Cortex of kidney (tissue), 1 donor: ENCODE data around the gene TMEM179.

Experiments used
- DNase-seq: peaks from one replicate; lab custom pipeline; 2025; lab: John Stamatoyannopoulos, UW

The TMEM179 gene

DNA sequence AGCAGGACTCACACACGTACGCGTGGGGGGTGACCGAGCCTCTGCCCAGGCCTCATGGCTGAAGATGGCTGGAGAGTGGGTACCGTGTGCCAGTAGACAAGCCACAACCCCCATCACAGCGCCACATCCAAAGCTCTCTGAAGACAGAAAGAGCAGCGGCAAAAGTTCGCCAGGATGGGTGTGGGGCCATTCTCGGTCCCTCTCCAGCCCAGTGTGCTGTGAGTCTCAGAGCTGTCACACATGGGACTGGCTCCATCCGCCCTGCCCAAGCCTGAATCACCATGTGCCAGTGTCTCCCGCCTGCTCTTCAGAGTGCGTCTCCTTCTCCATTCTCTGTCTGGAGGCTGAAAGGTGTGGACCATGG is 5.7 kb downstream of the TMEM179 start:
- DNase-seq = no peak

DNA sequence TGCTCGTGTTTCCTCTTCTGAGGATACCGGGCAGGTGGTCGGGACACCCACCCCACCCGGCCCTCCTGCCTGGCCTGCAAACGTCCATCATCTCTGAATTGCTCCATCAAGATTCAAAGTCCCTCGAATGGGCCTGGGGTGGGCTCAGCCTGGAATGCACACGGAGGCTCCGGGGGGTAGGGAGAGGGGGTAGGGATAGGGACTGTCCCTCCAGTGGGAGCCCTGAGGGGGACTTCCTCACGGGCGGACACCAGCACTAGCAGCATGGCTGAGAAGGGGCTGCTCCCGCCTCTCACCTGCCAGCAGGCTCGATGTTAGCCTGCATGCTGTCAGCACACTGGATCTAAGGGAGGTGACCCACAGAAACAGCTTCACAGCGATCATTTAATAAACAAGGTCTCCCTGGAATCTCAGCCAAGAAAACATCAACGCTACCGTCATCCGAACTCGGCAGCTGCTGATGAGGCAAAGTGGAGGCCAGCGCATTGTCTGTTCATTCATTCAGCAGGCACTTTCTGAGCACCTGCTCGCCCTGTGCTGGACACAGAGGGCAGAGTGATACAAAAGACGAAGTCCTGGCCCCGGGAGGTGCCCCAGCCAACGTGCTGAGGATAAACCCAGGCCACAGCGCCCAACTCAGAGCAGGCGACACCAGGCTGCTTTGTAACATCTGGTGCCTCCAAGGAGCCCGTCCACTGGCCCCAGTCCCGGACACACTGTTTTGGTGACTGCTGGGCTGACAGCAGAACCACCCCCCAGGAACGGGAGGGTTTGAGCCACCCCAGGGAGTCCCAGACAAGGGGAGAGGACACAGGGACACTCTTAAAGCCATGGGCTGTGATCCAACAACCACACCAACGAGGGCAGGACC is 6.3 kb downstream of the TMEM179 start:
- no peak for DNase-seq

DNA sequence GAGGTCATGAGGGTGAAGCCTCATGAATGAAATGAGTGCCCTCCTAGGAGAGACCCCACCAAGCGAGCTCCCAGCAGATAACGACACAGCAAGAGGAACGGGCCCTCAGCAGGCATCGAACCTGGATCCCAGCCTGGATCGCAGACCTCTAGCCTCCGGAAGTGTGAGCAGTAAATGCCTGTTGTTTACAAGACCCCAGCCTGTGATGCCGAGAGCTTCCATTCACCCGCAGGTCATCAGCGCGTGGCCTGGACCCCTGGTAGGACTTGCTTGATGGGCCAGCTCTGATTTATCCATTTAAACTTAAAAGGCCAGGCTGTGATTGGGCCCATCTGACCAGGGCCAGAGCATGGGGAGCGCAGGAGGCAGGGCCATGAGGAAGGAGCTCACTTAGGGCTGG is 7.0 kb downstream of the TMEM179 start:
- no peak for DNase-seq

DNA sequence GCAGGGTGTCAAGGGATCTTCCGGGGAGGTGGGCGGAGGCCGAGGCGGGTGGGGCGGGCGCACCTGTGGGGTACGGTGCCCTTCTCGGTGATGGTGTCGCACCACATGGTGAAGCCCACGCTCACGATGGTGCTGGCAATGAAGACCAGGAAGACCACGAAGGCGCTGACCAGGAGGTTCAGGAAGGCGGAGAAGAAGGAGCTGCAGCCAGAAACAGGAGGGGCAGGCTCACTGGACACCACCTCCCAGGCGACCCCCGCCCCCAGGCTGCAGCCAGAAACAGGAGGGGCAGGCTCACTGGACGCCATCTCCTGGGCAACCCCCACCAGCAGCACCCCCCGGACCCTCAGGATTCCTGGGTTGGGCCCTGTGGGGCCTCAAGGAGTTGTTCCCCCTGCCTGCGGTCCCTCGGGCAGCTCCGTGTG is 7.6 kb downstream of the TMEM179 start:
- DNase-seq = no peak

DNA sequence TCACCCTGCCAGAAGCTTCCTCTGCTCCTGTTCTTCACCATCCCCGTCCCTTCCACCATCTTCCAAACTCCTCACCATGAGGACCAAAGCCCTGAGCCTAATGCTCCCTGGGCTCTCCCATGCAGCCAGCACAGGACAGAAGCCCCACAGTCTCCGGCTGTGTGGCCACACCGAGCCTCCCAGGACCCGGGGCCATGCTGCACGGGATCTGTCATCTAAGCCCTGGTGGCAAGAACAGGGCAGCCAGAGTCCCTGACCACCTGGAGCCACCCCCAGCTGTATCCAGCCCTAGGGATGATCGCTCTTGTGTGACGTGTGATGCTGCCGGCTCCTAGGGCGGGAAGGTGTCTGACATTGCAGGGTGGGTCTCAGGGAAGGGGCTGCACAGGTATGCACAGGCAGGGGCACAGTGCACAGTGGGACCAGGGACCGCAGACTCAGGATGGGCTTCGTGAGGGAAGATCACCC is 8.1 kb downstream of the TMEM179 start:
- no peak for DNase-seq

DNA sequence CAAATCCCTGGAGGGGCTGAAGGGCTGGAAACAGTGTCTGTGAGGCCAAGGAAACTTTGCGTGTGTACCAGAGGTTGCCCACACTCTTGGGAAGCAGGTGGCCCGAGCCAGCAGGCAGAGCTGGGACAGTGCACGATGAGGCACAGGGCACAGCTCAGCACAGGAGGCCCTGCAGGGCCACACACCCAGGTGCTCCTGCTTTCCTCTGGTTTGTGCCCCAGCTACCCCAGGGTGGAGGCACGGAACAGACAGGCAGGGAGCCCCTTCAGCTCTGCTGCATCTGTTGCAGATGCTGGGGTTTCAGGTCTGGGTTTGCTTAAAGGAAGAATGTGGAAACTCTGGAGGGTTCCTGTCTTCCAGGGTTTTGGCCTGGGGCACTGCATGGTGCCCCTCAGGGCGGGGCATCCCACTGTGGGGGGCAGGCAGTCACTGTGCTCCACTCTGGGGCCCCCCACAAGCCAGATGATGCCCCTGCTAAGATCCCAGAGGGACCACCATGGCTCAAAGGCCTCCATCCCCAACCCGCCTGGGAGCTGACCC is 8.6 kb downstream of the TMEM179 start:
- DNase-seq = no peak

DNA sequence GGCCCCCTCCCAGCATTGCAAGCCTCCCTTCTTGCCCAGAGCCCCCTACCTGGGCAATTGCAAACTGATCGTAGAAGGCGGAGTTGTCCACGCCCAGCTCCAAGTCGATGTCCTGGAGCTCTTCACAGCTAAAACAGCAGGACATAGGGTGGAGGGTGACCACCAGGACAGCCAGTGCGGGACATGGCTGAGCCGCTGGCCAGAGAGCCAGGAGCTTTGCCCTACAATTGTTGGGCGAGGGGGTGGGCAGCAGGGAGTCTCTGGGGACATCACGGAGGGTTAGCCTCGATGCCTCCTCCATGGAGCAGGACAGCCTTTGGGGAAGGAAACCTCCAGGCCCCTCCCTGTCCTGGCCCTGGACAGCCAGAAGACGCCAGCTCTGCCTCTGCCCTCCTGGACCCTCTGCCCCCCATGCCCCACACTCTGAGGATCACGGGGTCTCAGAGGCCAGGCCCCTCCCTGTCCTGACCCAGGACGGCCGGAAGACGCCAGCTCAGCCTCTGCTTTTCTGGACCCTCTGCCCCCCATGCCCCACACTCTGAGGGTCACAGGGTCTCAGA is 9.4 kb downstream of the TMEM179 start:
- DNase-seq = no peak

DNA sequence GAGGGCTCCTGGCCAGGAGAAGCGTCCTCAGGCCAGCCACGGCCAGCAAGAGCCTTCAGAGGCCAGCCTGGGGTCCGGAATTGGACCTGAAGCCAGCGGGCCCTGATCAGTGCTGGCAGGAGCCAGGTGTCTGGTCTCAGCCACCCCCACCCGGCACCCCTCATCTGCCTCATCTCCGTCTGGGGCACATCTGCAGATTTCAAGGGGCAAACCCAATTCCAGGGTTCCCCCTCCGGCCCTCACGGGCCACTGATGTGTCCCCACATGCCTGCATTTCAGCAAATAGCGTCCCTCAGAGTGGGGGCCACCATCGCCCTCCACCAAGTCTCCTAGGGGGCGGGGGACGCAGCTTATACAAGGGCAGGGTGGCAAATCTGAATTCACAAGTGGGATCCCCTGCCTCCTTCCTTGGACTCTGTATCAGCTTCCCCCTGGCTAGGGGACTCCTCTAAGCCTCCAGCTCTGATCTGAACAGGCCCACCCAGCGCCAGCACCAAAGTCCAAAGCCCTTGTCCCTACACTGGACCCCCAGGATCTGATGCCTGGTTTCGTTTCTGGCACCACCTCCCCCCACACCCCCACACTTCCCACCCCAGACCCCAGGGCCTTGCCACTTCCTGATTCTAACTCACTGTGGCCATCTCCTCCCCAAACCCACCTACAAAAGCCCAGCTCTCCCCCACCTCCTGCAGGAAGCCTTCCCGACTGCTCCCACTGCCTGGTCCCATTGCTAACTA is 10.1 kb downstream of the TMEM179 start:
- no peak for DNase-seq

DNA sequence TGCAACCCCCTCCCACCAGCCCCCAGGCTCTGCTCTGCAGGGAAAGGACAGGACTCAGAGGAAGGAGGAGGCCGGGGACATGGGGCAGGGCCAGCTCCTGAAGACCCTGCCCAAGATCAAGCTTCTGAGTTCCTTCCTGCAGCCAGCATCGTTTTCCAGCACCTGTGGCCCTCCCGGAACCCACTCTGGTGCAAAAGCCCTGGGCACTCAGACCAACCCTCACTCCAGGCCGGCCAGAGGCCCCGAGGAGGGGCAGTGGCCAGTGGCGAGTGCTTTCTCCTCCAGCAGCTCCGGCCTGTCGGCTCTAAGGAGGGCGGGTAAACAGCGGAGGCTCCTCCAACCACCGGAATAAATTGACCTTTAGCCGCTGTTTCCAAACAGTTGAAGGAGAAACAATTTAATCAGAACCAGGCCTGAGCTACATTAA is 10.8 kb downstream of the TMEM179 start:
- no peak for DNase-seq

DNA sequence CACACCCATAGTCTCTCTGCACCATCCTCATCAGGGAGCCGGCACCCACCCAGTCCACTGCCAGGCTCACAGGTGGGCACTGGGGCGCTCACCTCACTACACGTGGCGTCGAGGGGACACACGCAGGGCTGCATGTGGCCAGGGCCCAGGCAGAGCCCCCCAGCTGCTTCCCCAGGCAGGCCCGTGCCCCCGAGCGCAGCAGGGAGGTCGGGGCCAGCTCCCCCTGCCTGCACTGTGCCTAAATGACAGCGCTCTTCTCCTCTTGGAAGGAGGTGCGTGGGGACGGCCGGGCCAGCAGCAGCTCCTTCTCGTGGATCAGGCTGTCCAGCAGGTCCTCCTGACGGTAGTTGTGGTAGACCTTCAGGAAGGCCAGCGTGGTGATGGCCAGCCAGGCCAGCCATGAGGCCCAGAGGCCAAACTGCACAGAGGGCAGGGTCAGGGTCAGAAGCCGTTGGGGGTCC is 11.3 kb downstream of the TMEM179 start:
- no peak for DNase-seq

DNA sequence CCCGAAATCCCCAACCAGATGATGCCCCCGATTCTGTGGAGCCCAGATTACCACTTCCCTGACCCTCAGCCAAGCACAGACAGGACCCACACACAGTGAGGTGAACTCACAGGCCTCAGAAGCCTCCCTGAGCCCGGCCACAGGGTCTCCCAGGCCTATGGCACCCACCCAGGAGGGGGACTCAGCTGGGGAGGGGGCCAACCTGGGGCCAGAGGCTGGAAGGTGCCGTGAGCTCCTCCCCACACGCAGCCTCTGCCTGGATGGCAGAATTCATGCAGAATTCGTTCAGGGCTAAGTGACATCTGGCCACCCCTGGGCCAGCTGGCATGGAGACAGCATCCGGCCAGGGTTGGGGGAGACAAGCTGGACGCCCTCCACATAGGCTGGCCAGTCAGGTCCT is 11.8 kb downstream of the TMEM179 start:
- DNase-seq = no peak

DNA sequence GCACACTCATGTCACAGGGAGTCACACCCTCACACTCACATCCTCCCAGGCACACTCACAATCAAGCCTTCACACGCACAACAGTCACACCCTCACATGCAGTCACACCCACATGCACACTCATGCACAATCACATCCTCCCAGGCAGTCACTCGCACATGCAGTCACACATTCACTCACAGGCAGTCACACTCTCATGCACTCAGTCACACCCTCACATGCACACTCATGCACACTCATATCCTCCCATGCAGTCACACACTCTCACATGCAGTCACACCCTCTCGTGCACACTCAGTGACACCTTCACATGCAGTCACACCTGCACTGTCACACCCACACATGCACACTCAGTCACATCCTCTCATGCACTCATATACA is 12.3 kb downstream of the TMEM179 start:
- DNase-seq = no peak

DNA sequence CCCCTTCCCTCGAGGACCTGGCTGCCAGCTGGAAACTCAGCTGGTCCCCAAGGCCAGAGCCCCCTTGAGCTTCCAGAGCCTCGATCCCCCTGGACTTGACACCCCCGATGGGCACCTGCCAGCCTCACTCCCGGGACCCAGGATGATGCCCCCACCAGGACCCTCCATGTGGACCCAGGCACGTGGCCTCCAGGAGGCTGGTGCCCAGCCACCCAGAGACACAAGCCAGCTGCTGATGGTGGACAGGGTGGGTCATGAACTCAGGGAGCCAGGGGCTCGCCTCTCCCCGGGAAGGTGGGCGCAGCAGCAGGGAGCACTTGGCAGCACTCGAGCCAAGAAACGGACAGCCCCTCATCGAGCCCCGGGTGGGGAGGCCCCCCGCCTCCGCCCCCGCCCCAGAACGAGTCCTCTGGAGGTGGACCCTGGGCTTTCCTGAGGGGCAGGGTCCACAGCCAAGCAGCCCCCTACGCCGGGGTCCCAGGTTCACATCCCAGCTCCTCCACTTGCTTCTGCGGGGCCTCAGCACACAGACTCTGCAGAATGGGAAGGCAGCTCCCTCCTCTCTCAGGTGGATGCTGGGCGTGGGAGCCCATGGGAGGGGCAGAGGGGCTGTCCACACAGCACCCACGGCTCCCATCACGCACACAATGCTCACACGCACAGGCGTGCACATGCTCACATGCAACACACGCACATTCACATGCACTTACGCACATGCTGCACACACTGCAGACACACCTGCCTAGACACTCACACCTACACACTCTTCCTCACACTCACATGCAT is 12.9 kb downstream of the TMEM179 start:
- DNase-seq = no peak

DNA sequence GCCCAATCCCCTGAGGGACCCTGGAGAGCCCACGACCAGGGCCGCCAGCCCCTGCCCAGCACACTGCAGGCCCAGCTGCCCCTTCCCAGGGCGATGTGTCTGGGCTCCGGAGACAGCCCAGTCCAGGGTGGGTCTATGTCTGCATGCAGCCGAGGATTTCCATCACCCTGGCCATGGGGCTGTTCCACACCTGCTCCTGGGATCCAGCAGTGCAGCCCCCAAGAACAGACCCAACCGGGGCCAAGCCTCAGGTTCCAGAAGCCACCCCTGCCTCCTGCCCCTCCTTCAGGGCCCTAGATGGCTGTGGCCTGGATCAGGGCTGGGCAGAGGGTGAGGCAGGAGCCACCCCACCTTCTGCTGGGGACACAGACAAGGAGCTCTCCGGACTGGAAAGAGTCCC is 13.5 kb downstream of the TMEM179 start:
- no peak for DNase-seq

DNA sequence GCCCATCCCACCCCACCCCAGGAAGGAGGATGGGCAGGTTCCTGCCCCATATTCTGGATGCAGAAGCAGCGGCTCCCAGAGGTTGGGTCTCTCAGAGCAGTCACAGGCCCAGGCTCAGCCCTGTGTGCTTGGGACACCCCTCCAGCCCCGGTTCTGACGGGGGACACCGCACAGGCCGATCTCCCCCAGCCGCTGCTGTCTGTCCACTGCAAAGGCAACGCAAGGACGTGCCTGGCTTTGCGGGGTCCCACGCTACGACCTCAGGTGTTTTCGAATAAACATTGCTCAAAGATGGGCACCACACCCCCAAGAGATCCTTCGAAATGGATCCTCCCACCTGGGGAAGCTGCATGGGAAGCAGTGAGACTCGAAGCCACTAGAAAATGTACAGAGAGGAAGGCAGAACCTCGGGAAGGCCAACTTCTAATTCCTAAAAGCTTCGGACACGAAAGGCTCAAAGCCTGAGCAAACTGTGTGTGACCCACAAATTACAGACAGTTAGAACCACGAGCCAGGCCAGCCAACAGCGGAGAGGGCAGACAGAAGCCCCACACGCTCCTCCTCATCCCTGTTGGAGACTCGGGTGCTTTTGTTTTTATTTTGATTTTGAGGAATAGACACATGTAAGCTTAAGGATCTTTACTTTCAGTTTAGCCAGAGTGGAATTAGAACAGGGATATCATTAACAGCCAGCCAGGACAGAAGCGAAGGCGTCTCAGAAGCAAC is 14.2 kb downstream of the TMEM179 start:
- no peak for DNase-seq

DNA sequence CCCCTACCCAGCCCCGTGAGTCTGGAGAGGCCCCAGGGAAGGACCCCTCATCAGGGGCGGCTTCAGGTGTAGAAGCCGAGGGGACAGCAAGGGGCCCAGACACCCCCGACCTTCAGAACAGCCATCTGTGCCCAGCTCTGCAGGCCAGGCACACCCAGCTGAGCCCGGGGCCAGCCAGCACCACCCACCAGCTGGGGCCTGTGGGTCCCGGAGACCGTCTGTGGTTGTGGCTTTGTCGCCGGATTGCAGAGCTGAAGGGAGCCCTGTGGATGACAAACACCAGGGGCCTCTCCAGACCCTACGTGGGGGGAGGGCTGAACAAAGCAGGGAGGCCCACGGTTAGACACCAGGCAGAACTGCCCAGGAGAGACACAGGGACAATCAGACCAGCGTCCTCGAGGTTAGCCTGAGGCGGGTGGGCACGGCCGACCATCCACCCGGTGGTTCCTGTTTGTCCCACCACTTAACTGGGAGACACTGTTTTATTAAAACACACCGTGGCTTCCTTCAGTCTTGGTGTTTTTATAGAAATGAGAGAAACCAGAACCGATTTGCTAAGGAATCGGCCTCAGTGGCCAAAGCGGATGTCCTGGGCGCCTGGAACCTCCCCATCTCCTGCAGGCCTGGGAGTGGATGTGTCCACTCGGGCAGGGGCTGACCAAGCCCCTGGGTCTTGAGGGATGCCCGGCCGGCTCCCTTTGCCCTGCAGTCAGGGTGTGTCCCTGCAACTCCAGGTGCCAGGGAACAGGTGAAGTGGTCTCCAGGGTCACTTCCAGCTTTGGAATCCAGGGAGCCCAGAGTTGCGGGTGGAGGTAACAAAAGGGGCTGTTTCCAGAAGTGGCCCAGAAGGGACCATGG is 15.0 kb downstream of the TMEM179 start:
- DNase-seq = no peak

DNA sequence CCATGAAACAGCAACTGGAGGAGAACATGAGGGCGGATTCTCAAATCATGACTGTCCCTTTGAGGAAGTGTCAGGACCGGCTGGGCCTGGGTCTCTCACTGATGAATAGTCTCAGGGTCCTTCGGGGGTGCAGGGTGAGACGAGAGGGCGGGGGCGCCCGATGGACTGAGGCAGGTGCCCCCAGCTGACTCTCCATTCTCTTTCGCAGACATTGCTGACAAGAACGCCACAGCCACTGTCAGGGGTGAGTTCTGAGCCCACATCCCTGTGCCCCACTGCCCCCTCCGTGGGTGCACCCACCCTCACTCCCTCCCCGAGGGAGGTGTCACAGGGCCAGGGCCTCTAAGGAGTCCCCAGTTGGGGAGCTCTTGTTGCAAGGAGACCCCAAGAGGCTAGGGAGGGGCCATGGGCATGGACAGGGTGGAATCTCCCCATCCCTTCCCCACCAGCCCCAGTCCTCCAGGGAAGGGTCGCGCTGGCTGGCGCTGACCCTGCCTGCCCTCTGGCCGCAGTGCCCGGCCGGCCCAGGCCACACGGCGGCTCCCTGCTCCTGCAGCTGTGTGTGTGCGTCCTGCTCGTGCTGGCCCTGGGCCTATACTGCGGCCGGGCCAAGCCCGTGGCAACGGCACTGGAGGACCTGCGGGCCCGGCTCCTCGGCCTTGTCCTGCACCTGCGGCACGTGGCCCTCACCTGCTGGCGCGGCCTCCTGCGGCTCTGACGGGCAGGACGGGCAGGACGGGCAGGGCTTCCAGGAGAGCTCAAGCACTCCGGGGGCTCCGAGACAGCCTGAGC is 16.3 kb downstream of the TMEM179 start:
- DNase-seq = no peak

DNA sequence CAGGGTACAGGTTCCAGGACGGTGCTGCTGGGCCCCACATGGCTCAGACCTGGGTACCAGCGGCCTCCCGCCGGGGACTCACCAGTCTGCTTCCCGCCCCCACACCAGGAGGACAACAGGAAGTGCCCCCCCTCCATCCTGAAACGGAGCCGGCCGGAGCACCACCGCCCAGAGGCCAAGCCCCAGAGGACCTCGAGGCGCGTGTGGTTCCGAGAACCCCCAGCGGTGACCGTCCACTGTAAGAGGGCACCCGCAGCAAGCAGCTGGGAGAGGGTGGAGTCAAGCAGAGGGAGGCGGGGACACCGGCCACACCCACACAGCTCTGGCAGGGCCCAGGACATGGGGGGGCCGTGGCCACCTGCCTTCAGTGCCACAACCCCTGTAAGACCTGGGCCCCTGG is 16.9 kb downstream of the TMEM179 start:
- no peak for DNase-seq
